Measurements from ENCODE around the gene UTP14A.

UTP14A gene

DNA sequence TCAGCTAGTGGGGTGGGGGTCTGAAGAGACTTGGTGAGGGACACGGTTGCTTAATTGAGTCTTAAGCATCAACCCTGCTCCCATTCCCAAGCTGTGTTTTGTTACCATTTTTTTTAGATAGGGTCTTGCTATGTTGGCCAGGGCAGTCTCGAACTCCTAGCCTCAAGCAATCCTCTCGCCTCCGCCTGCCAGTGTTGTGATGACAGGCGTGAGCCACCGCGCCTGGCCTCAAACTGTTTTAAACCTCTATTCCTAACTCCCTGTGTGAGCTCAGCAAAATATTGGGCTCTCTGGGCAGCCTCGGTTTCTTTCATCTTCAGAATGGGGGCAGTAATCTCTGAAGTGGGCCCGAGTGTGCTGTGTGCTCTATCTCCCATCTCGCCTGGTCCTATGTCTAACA lies 50.2 kb downstream of the UTP14A start:
- no peak for TF ChIP-seq FOXP2 (optimal IDR thresholded peaks at IDR 0.05; ENCODE audit: control extremely low read depth, extremely low read length, insufficient read depth)
- no peak for TF ChIP-seq POLR2AphosphoS5 (IDR thresholded peaks at IDR 0.05; ENCODE audit: borderline replicate concordance, low read depth, low read length)
- TF ChIP-seq EZH2 (IDR thresholded peaks at IDR 0.05), result no peak
- H3K4me3 ChIP-seq, result no peak overlapping the region
- no peak overlapping the region for H3K27ac ChIP-seq
- no peaks in the 10 kb centered on the region for H3K9me3 ChIP-seq (ENCODE audit: low read depth, low read length)
- no peaks in the 10 kb centered on the region for H3K36me3 ChIP-seq (ENCODE audit: insufficient read depth, low read length)
- DNase-seq (ENCODE audit: low read depth, low spot score), result no peak
- no peak overlapping the region for H3K9ac ChIP-seq (ENCODE audit: insufficient read length)

DNA sequence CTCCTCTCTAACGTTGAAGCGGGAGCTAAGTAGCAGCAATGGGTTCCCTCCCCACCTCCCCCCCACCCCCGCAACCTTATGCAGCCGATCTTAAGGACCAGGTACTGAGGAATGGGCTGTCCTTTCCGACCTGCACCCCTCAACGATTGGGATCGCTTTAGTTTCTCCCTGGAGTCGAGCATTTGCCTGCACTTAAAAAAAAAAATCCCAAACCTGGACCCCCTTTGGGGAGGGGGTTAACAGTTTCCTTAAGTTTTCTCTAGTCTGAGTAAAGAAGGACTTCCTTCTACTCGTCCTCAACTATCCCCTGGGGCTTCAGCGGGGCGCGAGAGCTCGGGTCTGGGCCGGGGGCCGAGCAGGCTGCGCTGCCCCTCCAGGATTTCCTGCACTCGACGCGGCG lies 50.8 kb downstream of the UTP14A start:
- H3K9me3 ChIP-seq (ENCODE audit: low read depth, low read length), result no peaks in the 10 kb centered on the region
- no peak overlapping the region for H3K27ac ChIP-seq
- H3K9ac ChIP-seq (ENCODE audit: insufficient read length), result no peak overlapping the region
- no peak for DNase-seq (ENCODE audit: low read depth, low spot score)
- TF ChIP-seq FOXP2 (optimal IDR thresholded peaks at IDR 0.05; ENCODE audit: control extremely low read depth, extremely low read length, insufficient read depth), result no peak
- TF ChIP-seq POLR2AphosphoS5 (IDR thresholded peaks at IDR 0.05; ENCODE audit: borderline replicate concordance, low read depth, low read length), result no peak
- TF ChIP-seq EZH2 (IDR thresholded peaks at IDR 0.05), result no peak
- no peaks in the 10 kb centered on the region for H3K36me3 ChIP-seq (ENCODE audit: insufficient read depth, low read length)
- no peak overlapping the region for H3K4me3 ChIP-seq

- TF ChIP-seq FOXP2 (optimal IDR thresholded peaks at IDR 0.05; ENCODE audit: control extremely low read depth, extremely low read length, insufficient read depth), result no peak
- peak; percentile 36; the same call in 1 of the 2 replicates for TF ChIP-seq POLR2AphosphoS5 (IDR thresholded peaks at IDR 0.05; ENCODE audit: borderline replicate concordance, low read depth, low read length)
- Histone ChIP-seq H3K36me3 (ENCODE audit: insufficient read depth, low read length) (no peaks in the 10 kb centered on the region), H3K27ac (no peak overlapping the region), H3K4me3 (no peak overlapping the region), H3K9me3 (ENCODE audit: low read depth, low read length) (no peaks in the 10 kb centered on the region), H3K9ac (ENCODE audit: insufficient read length) (no peak overlapping the region)
- DNase-seq (ENCODE audit: low read depth, low spot score), result no peak
Measured at GRCh38 chrX:129957241-129958082, 51.5 kb downstream of the UTP14A start.

GRCh38 chrX:129958083-129958465 lies 52.1 kb downstream of the UTP14A start:
- Histone ChIP-seq H3K9ac (ENCODE audit: insufficient read length) (no peak overlapping the region), H3K4me3 (no peak overlapping the region)

DNA sequence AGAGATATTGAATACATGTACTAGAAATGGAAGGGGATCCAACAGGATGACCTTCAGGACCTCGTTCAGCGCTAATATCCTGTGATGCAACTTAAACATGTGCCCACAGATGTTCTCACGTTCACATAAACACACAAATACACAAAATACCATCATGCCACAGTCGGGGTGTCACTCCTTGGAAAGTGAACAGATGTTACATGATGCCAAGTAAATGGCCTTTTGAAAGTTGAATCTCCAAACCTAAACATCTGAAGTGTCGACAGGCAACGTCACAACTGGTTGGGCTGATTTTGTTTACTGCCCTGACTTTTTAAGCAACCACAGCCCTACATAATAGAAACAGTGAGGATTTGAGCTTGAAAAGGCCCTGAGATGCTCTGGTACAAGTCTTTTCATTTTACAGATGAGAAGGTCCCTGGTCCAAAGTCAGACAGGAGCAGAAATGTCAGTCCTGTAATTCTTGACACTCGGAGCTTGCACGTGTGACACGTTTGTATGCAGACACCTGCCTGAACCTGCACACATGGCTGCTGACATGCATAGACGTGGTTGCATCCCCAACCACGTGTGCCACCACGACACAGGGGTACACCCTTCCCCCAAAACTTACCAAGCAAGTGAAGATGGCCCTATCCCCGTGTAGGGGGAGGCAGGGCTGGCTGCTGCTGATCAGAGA lies 53.0 kb downstream of the UTP14A start:
- Histone ChIP-seq H3K36me3 (ENCODE audit: insufficient read depth, low read length) (no peaks in the 10 kb centered on the region), H3K4me3 (no peak overlapping the region), H3K9me3 (ENCODE audit: low read depth, low read length) (no peaks in the 10 kb centered on the region), H3K9ac (ENCODE audit: insufficient read length) (no peak overlapping the region), H3K27ac (no peak overlapping the region)
- TF ChIP-seq FOXP2 (optimal IDR thresholded peaks at IDR 0.05; ENCODE audit: control extremely low read depth, extremely low read length, insufficient read depth) (no peak), EZH2 (IDR thresholded peaks at IDR 0.05) (no peak), POLR2AphosphoS5 (IDR thresholded peaks at IDR 0.05; ENCODE audit: borderline replicate concordance, low read depth, low read length) (no peak)
- DNase-seq (ENCODE audit: low read depth, low spot score), result no peak

More at GRCh38 chrX:129958083-129958465, 52.1 kb downstream of the UTP14A start:
- Histone ChIP-seq H3K27ac (no peak overlapping the region), H3K9me3 (ENCODE audit: low read depth, low read length) (no peaks in the 10 kb centered on the region), H3K36me3 (ENCODE audit: insufficient read depth, low read length) (no peaks in the 10 kb centered on the region)
- no peak for DNase-seq (ENCODE audit: low read depth, low spot score)
- TF ChIP-seq EZH2 (IDR thresholded peaks at IDR 0.05) (no peak), FOXP2 (optimal IDR thresholded peaks at IDR 0.05; ENCODE audit: control extremely low read depth, extremely low read length, insufficient read depth) (no peak), POLR2AphosphoS5 (IDR thresholded peaks at IDR 0.05; ENCODE audit: borderline replicate concordance, low read depth, low read length) (no peak)

GRCh38 chrX:129959493-129959832 lies 53.5 kb downstream of the UTP14A start:
- Histone ChIP-seq H3K9ac (ENCODE audit: insufficient read length) (no peak overlapping the region), H3K36me3 (ENCODE audit: insufficient read depth, low read length) (no peaks in the 10 kb centered on the region), H3K9me3 (ENCODE audit: low read depth, low read length) (no peaks in the 10 kb centered on the region), H3K4me3 (no peak overlapping the region), H3K27ac (no peak overlapping the region)
- TF ChIP-seq FOXP2 (optimal IDR thresholded peaks at IDR 0.05; ENCODE audit: control extremely low read depth, extremely low read length, insufficient read depth), result no peak
- no peak for TF ChIP-seq POLR2AphosphoS5 (IDR thresholded peaks at IDR 0.05; ENCODE audit: borderline replicate concordance, low read depth, low read length)
- no peak for TF ChIP-seq EZH2 (IDR thresholded peaks at IDR 0.05)
- DNase-seq (ENCODE audit: low read depth, low spot score), result no peak

DNA sequence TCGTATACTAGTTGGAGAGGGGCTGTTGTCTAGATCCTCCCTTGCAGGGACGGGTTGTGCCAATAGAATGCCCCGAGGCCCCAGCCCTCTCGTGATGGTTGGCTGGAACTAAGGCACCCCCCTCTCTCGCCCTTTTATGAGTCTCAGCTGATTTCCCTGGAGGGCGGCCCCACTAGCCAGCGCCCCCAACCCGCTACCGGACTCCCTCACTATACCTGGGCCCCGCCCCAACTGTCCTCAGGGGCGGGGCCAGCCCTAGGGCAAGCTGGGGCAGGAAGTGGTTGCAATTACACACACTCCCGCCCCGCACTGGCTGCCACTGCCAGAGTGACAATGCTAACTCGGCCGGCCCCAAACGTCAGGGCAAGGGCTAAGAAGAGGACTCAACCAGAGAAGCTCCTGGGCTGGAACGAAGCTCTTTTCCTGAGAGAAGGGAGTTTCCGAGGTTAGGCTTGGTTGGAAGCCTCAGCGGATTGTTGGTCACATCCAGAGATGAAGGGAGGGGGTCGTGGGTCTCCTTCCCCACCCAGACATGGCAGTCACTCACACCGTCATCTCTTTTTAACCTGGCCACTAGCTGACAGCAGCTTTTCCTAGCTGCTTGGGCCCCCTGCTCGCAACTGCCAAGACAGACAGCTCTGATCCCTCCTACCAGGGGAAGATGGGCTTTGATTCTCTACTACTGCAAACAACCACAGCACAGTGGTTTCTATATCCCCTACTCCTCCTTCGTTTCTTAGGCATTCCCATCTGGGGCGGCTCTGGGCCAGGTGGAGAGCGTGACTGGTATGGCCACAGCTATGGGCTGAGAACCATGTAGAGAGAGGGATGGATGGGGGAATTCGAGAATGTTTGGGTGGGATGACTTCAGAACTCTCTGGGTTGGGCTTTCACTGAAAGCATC lies 55.5 kb downstream of the UTP14A start:
- Histone ChIP-seq H3K9ac (ENCODE audit: insufficient read length) (no peak overlapping the region), H3K36me3 (ENCODE audit: insufficient read depth, low read length) (no peaks in the 10 kb centered on the region), H3K27ac (no peak overlapping the region)

GRCh38 chrX:129963729-129964128 lies 57.8 kb downstream of the UTP14A start:
- Histone ChIP-seq H3K36me3 (ENCODE audit: insufficient read depth, low read length) (no peaks in the 10 kb centered on the region), H3K9ac (ENCODE audit: insufficient read length) (no peak overlapping the region), H3K27ac (no peak overlapping the region), H3K9me3 (ENCODE audit: low read depth, low read length) (no peaks in the 10 kb centered on the region), H3K4me3 (no peak overlapping the region)
- TF ChIP-seq FOXP2 (optimal IDR thresholded peaks at IDR 0.05; ENCODE audit: control extremely low read depth, extremely low read length, insufficient read depth), result no peak
- TF ChIP-seq POLR2AphosphoS5 (IDR thresholded peaks at IDR 0.05; ENCODE audit: borderline replicate concordance, low read depth, low read length), result no peak
- no peak for DNase-seq (ENCODE audit: low read depth, low spot score)

More for the DNA sequence above, 55.5 kb downstream of the UTP14A start:
- Histone ChIP-seq H3K4me3 (no peak overlapping the region), H3K9me3 (ENCODE audit: low read depth, low read length) (no peaks in the 10 kb centered on the region)
- peak; percentile 22; the same call in 1 of the 2 replicates for TF ChIP-seq POLR2AphosphoS5 (IDR thresholded peaks at IDR 0.05; ENCODE audit: borderline replicate concordance, low read depth, low read length)
- no peak for TF ChIP-seq FOXP2 (optimal IDR thresholded peaks at IDR 0.05; ENCODE audit: control extremely low read depth, extremely low read length, insufficient read depth)
- no peak for DNase-seq (ENCODE audit: low read depth, low spot score)

All from SK-N-MC (cell line).